ENCODE results near the gene RCBTB1. TPM values are rescaled to one million over a fixed set of nuclear protein-coding genes. Genes with fewer than 3 reads are reported as not detected.

Gene RCBTB1
- total RNA-seq, 1 experiment from 2014 or later, result 16.8 TPM

GRCh38 chr13:49503951-49504350, 81.4 kb downstream of the RCBTB1 start:
- H3K9me3 Mint-ChIP-seq (ENCODE audit: unreplicated experiment), result no peaks in the 10 kb centered on the region

GRCh38 chr13:49502954-49503353, 82.4 kb downstream of the RCBTB1 start:
- DNase-seq (ENCODE audit: unreplicated experiment), result no peak
- ChIA-PET POLR2A (no interaction called here), CTCF (no interaction called here)
- Mint-ChIP-seq H3K9me3 (ENCODE audit: unreplicated experiment) (no peaks in the 10 kb centered on the region), H3K27me3 (ENCODE audit: insufficient read depth, unreplicated experiment) (no peaks in the 10 kb centered on the region), H3K4me1 (ENCODE audit: insufficient read depth, unreplicated experiment) (peaks cover 19% of the 10 kb centered on the region), H3K27ac (ENCODE audit: low read depth, unreplicated experiment) (no peak overlapping the region), H3K36me3 (ENCODE audit: insufficient read depth, unreplicated experiment) (no peaks in the 10 kb centered on the region), H3K4me3 (ENCODE audit: unreplicated experiment) (no peak overlapping the region)
- BruUV-seq (replicated peaks), result no TSS peak
- TF ChIP-seq, protein P1, sequence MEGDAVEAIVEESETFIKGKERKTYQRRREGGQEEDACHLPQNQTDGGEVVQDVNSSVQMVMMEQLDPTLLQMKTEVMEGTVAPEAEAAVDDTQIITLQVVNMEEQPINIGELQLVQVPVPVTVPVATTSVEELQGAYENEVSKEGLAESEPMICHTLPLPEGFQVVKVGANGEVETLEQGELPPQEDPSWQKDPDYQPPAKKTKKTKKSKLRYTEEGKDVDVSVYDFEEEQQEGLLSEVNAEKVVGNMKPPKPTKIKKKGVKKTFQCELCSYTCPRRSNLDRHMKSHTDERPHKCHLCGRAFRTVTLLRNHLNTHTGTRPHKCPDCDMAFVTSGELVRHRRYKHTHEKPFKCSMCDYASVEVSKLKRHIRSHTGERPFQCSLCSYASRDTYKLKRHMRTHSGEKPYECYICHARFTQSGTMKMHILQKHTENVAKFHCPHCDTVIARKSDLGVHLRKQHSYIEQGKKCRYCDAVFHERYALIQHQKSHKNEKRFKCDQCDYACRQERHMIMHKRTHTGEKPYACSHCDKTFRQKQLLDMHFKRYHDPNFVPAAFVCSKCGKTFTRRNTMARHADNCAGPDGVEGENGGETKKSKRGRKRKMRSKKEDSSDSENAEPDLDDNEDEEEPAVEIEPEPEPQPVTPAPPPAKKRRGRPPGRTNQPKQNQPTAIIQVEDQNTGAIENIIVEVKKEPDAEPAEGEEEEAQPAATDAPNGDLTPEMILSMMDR (IDR thresholded peaks at IDR 0.05; ENCODE audit: unreplicated experiment), result no peak
- intact Hi-C loops (cut with micrococcal nuclease), result no loop called here

More at GRCh38 chr13:49503951-49504350, 81.4 kb downstream of the RCBTB1 start:
- CTCF ChIA-PET, result no interaction called here
- no peaks in the 10 kb centered on the region for H3K27me3 Mint-ChIP-seq (ENCODE audit: insufficient read depth, unreplicated experiment)
- no peak for DNase-seq (ENCODE audit: unreplicated experiment)
- no peak overlapping the region for H3K27ac Mint-ChIP-seq (ENCODE audit: low read depth, unreplicated experiment)
- intact Hi-C loops (cut with micrococcal nuclease), result no loop called here
- no peak overlapping the region for H3K4me3 Mint-ChIP-seq (ENCODE audit: unreplicated experiment)
- H3K4me1 Mint-ChIP-seq (ENCODE audit: insufficient read depth, unreplicated experiment), result peaks cover 17% of the 10 kb centered on the region
- BruUV-seq (replicated peaks), result no TSS peak
- TF ChIP-seq, protein P1 (IDR thresholded peaks at IDR 0.05; ENCODE audit: unreplicated experiment), result no peak
- no peaks in the 10 kb centered on the region for H3K36me3 Mint-ChIP-seq (ENCODE audit: insufficient read depth, unreplicated experiment)
- POLR2A ChIA-PET, result interaction anchor here (0.7 kb wide), 1 partner anchor 16 kb away, joined by 3 read pairs; no protein-coding TSS in a partner anchor

DNA sequence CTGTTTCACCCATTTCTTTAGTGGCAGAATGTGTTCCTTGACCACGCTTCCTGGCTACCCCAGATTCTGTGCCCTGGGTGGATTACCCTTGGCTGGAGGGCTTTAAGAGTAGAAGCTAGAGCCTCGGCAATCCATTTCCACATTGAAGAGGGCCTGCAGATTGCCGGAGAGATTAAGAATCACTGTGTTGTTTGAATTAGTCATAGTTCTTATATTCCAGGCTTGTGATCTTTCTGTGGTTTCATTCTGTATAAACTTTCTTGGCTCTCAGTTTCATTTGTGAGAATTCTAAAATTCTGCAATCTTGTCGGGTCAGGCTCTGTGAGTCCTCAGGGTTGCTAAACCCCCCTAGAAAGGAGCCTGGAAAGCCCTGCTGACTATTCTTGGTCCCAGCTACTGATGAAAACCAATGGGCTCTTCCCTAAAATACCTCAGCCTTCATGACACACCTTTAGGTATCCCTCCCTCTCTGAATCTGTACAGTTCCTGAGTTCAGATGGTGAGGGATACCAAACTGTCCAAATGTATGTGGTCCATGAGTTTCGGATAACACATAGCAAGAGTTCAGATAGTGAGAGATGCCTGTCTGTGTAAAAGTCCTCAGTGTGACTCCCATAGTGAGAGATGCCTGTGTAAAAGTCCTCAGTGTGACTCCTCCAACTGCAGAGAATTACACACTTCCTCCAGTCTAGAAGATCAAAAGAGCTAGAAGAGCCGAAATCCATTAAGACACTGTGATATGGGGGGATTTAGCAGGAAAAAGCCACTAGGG, 85.3 kb downstream of the RCBTB1 start:
- POLR2A ChIA-PET, result interaction anchor here (0.6 kb wide), 1 partner anchor 249 kb away, joined by 4 read pairs; no protein-coding TSS in a partner anchor
- TF ChIP-seq, protein P1 (IDR thresholded peaks at IDR 0.05; ENCODE audit: unreplicated experiment), result no peak
- Mint-ChIP-seq H3K27me3 (ENCODE audit: insufficient read depth, unreplicated experiment) (no peaks in the 10 kb centered on the region), H3K36me3 (ENCODE audit: insufficient read depth, unreplicated experiment) (no peaks in the 10 kb centered on the region), H3K9me3 (ENCODE audit: unreplicated experiment) (no peaks in the 10 kb centered on the region), H3K4me3 (ENCODE audit: unreplicated experiment) (no peak overlapping the region), H3K27ac (ENCODE audit: low read depth, unreplicated experiment) (peak overlapping the region; percentile 71), H3K4me1 (ENCODE audit: insufficient read depth, unreplicated experiment) (peaks cover 19% of the 10 kb centered on the region)
- CTCF ChIA-PET, result interaction anchor here (0.9 to 1.2 kb wide), 2 partner anchors 56 to 123 kb away, joined by 3 read pairs; partner anchors contain the start of genes CAB39L and SETDB2
- peak; percentile 31 for DNase-seq (ENCODE audit: unreplicated experiment)
- no TSS peak for BruUV-seq (replicated peaks)
- intact Hi-C loops (cut with micrococcal nuclease), result no loop called here

- peaks cover 31% of the 10 kb centered on the region for H3K4me1 Mint-ChIP-seq (ENCODE audit: insufficient read depth, unreplicated experiment)
- no peaks in the 10 kb centered on the region for H3K36me3 Mint-ChIP-seq (ENCODE audit: insufficient read depth, unreplicated experiment)
- H3K27ac Mint-ChIP-seq (ENCODE audit: low read depth, unreplicated experiment), result peak overlapping the region; percentile 29
- no peak overlapping the region for H3K4me3 Mint-ChIP-seq (ENCODE audit: unreplicated experiment)
- intact Hi-C loops (cut with micrococcal nuclease), result no loop called here
- H3K27me3 Mint-ChIP-seq (ENCODE audit: insufficient read depth, unreplicated experiment), result no peaks in the 10 kb centered on the region
- no peak for DNase-seq (ENCODE audit: unreplicated experiment)
- TF ChIP-seq, protein P1 (IDR thresholded peaks at IDR 0.05; ENCODE audit: unreplicated experiment), result no peak
- POLR2A ChIA-PET, result no interaction called here
- BruUV-seq (replicated peaks), result no TSS peak
- H3K9me3 Mint-ChIP-seq (ENCODE audit: unreplicated experiment), result no peaks in the 10 kb centered on the region
- CTCF ChIA-PET, result interaction anchor here (0.6 kb wide), 1 partner anchor 54 kb away, joined by 3 read pairs; the partner anchor contains the start of genes CAB39L and SETDB2
These were observed 87.2 kb downstream of the RCBTB1 start for GRCh38 chr13:49498206-49498605.
